Fibroblast of mammary gland (primary cell): ENCODE results near the gene TNFRSF13B.
"Not testable (repeated sequence)": the region's sequence is repeated elsewhere in the genome, so short reads cannot be mapped to it uniquely, and the experiment has no call there.

ENCODE experiments used
- DNase-seq: peaks from one replicate; pipeline ENCODE4 v3.0.0-alpha.2; 2010; ENCODE audit warnings: low read depth
- H3K4me3 ChIP-seq: 2 replicates; pipeline ENCODE4 v1.5.1; 2011; ENCODE audit warnings: low read depth, mild to moderate bottlenecking, low read length, moderate library complexity; ENCODE audit not compliant: control insufficient read depth
- CTCF ChIP-seq: conservative IDR thresholded peaks from 2 replicates; pipeline ENCODE4 v1.5.1; 2011; ENCODE audit warnings: low read depth, low read length, inconsistent platforms; ENCODE audit not compliant: control insufficient read depth, insufficient read depth

The TNFRSF13B gene

GRCh38 chr17:16973760-16974540 is 2.0 kb upstream of the TNFRSF13B start:
- no peak for DNase-seq
- no peak overlapping the region for H3K4me3 ChIP-seq
- no peak for TF ChIP-seq CTCF

DNA sequence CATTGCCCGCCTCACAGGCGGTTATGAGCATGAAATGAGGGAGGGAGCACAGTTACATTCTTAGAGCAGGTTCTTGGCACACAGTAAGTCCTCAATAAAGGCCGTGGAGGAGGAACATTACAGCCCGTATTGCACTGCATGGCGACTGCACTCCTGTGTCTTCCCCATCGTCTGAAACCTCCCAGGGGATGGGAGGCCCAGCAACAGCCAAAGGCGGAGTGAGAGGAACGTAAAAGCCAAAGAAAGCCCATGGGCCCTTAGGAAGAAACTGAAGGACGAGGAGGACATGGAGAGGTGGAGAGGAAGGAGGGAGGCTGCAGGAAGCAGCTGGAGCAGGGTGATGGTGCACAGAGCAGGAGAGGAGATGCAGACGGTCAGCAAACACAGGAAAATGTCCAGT is 1.1 kb upstream of the TNFRSF13B start:
- not testable (repeated sequence) for DNase-seq

DNA sequence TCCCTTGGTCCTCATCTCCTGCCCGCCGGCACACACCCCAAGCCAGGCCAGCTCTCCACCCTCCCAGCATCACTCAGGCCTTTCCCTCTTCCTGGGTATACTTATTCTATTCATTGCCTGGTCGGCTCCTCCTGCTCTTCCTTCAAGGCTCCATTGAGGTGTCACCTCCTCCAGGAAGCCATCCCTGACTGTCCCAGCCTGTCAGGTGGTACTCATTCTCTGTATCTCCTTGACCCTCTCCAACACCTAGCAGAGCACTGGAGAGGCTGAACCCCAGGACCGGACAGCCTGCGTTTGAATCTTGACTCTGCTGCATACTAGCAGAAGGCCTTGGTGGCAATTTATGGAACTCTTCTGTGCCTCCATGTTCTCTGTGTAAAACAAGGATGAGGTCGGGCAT is 428 bp upstream of the TNFRSF13B start:
- TF ChIP-seq CTCF = no peak
- no peak for DNase-seq

More for the DNA sequence above, 1.1 kb upstream of the TNFRSF13B start:
- H3K4me3 ChIP-seq = not testable (repeated sequence)

GRCh38 chr17:16969931-16970906 is 1.7 kb downstream of the TNFRSF13B start:
- DNase-seq = no peak
- no peak overlapping the region for H3K4me3 ChIP-seq
- no peak for TF ChIP-seq CTCF

More for the DNA sequence above, 428 bp upstream of the TNFRSF13B start:
- H3K4me3 ChIP-seq = no peak overlapping the region

- no peak for DNase-seq
- no peak for TF ChIP-seq CTCF
- H3K4me3 ChIP-seq = no peak overlapping the region
Observed at GRCh38 chr17:16968786-16969185, 3.1 kb downstream of the TNFRSF13B start.

DNA sequence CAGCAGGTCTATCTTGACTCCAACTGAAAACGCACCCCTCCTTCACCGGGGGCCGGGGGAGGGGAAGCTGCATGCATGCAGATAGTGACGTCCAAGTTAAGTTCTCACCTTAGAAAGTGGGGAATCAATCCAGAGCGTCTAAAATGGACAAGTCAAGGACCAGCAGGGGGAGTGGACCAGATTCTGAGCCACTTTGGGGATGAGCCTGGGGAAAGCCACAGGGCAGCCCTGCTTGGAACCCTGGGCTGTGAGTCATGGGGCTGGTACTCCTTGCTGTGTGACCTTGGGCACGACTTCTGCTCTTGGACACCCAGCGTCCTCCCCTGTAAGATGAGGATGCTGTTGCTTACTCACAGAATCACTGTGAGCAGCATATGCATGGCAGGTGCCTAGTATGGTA is 9.1 kb downstream of the TNFRSF13B start:
- peak; percentile 15 for TF ChIP-seq CTCF
- no peak overlapping the region for H3K4me3 ChIP-seq
- peak; percentile 11 for DNase-seq

- no peak for TF ChIP-seq CTCF
- no peak for DNase-seq
- no peak overlapping the region for H3K4me3 ChIP-seq
Observed at GRCh38 chr17:16961792-16962191, 10.1 kb downstream of the TNFRSF13B start.

DNA sequence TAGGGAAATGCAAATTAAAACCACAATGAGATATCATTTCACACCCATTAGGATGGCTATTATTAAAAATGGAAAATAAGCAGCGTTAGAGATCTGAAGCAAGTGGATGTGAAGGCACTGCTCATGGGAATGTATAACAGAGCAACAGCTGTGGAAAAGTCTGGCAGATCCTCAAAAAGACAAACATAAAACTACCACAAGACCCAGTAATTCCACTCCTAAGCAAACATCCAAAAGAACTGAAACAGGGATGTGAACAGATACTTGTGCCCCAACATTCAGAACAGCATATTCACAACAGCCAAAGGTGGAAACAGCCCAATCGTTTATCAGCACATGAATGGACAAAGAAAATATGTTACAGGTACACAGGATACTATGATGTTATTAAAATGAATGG is 10.9 kb downstream of the TNFRSF13B start:
- H3K4me3 ChIP-seq, DNase-seq: not testable (repeated sequence)

GRCh38 chr17:16955011-16955410 is 16.9 kb downstream of the TNFRSF13B start:
- not testable (repeated sequence) for DNase-seq, H3K4me3 ChIP-seq
